ENCODE measurements around the gene OLFM2. TPM values are rescaled to one million over a fixed set of nuclear protein-coding genes. Genes with fewer than 3 reads are reported as not detected.
A peak's percentile ranks its signal among the peaks of the same experiment; 100 is the strongest.

Gene OLFM2
- total RNA-seq, 1 experiment from 2014 or later = 106 TPM

DNA sequence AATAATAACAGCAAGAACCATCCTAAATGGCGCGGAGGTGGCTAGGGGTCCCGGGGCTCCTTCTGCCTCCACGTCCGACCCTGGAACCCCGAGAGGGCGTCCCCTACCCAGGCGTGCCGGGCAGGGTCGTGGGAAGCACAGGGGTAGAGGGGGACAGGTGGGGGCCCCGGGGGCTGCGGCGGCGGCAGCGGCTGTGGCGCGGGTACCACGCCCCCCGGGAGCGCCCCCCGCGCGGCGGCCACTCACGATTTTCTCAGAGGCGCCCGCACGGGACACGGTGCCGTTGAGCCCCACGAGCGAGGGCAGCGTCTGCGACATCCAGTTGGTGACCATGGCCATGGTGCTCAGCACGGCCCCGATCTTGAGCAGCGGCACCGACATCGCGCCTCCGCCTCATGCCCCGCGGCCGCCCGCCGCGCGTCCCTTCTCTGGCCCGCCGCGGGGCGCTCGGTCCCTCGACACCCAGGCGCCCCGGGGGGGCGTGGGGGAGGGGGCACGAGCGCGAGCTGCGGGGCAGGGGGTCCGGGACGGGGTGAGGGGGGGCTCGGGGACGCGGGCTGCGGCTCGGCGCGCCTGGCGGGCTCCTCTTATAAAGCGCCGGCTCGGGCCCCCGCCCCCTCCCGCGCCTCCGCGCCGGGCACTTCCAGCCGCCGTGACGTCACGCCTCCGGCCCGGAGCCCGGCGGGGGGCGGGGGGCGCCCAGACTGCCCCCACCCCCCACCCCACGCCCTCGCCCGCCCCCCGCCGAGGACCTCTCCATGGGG, 22.9 kb downstream of the OLFM2 start:
- Histone ChIP-seq H3K4me1 (ENCODE audit: insufficient read depth, low read length, poor library complexity, severe bottlenecking) (peaks cover 18% of the 10 kb centered on the region), H3K4me3 (ENCODE audit: low read depth, low read length, poor library complexity, severe bottlenecking) (peak overlapping the region; percentile 57), H3K27ac (ENCODE audit: low read depth, low read length, poor library complexity, severe bottlenecking) (no peak overlapping the region), H3K36me3 (ENCODE audit: insufficient read depth, low read length, poor library complexity, severe bottlenecking) (no peaks in the 10 kb centered on the region), H3K9me3 (ENCODE audit: low read depth, low read length, poor library complexity, severe bottlenecking) (no peaks in the 10 kb centered on the region), H3K27me3 (replicated peaks; ENCODE audit: insufficient read depth, low read depth, low read length, poor library complexity) (no peaks in the 10 kb centered on the region)
- POLR2A ChIA-PET (ENCODE audit: low non-redundant PET) = no interaction called here
- TF ChIP-seq, protein P1, sequence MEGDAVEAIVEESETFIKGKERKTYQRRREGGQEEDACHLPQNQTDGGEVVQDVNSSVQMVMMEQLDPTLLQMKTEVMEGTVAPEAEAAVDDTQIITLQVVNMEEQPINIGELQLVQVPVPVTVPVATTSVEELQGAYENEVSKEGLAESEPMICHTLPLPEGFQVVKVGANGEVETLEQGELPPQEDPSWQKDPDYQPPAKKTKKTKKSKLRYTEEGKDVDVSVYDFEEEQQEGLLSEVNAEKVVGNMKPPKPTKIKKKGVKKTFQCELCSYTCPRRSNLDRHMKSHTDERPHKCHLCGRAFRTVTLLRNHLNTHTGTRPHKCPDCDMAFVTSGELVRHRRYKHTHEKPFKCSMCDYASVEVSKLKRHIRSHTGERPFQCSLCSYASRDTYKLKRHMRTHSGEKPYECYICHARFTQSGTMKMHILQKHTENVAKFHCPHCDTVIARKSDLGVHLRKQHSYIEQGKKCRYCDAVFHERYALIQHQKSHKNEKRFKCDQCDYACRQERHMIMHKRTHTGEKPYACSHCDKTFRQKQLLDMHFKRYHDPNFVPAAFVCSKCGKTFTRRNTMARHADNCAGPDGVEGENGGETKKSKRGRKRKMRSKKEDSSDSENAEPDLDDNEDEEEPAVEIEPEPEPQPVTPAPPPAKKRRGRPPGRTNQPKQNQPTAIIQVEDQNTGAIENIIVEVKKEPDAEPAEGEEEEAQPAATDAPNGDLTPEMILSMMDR (conservative IDR thresholded peaks at IDR 0.05; ENCODE audit: low read depth, low read length) = no peak
- no peak for TF ChIP-seq EZH2 (IDR thresholded peaks at IDR 0.05; ENCODE audit: borderline replicate concordance, low read depth, low read length, poor library complexity, severe bottlenecking)
- BruUV-seq (replicated peaks) = no TSS peak
- CTCF ChIA-PET = interaction anchor here (0.6 kb wide), 1 partner anchor 430 kb away, joined by 3 read pairs; no protein-coding TSS in a partner anchor
- intact Hi-C loops (cut with micrococcal nuclease; ENCODE audit: unreplicated experiment) = loop anchor here (5.0 kb wide), 1 partner anchor 66 kb away; no protein-coding TSS in a partner anchor
- peak; percentile 56 for DNase-seq (ENCODE audit: low spot score)

DNA sequence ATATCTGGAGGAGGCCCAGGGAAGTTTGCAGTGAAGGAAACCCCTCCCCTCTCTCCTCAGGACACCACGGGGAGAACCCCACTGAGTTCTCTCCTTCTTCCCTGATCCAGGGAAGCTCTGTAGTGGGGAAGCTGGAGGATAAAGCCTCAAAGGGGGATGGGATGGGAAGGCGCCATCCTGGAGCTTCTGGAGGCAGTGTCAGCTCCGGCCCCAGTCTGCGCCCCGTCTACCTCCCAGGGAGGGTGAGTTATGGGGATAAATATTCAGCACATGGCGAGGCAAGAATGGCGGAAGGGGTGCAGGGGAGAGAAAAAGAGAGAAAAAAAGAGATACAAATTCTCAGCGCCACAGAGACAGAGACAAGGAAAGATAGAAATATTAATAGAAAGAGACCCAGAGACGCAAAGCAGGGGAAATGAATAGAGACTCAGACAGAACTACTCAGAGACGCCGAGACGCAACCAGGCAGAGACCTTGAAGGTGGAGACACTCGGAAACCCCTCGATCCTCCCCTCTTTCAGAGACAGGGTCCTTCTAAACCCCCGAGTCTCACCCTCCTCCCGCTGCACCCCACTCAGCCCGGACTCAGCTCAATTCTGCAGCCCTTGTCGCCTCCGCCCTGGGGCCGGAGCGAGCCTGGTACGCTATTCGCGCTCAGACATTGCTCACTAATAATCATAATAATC, 23.6 kb downstream of the OLFM2 start:
- no peak for DNase-seq (ENCODE audit: low spot score)
- BruUV-seq (replicated peaks) = no TSS peak
- Histone ChIP-seq H3K4me3 (ENCODE audit: low read depth, low read length, poor library complexity, severe bottlenecking) (peak overlapping the region; percentile 57), H3K27ac (ENCODE audit: low read depth, low read length, poor library complexity, severe bottlenecking) (no peak overlapping the region), H3K4me1 (ENCODE audit: insufficient read depth, low read length, poor library complexity, severe bottlenecking) (peaks cover 18% of the 10 kb centered on the region), H3K36me3 (ENCODE audit: insufficient read depth, low read length, poor library complexity, severe bottlenecking) (no peaks in the 10 kb centered on the region), H3K9me3 (ENCODE audit: low read depth, low read length, poor library complexity, severe bottlenecking) (no peaks in the 10 kb centered on the region), H3K27me3 (replicated peaks; ENCODE audit: insufficient read depth, low read depth, low read length, poor library complexity) (no peaks in the 10 kb centered on the region)
- ChIA-PET POLR2A (ENCODE audit: low non-redundant PET) (no interaction called here), CTCF (no interaction called here)
- TF ChIP-seq, protein P1 (conservative IDR thresholded peaks at IDR 0.05; ENCODE audit: low read depth, low read length) = no peak
- TF ChIP-seq EZH2 (IDR thresholded peaks at IDR 0.05; ENCODE audit: borderline replicate concordance, low read depth, low read length, poor library complexity, severe bottlenecking) = no peak
- intact Hi-C loops (cut with micrococcal nuclease; ENCODE audit: unreplicated experiment) = loop anchor here (5.0 kb wide), 1 partner anchor 65 kb away; no protein-coding TSS in a partner anchor

DNA sequence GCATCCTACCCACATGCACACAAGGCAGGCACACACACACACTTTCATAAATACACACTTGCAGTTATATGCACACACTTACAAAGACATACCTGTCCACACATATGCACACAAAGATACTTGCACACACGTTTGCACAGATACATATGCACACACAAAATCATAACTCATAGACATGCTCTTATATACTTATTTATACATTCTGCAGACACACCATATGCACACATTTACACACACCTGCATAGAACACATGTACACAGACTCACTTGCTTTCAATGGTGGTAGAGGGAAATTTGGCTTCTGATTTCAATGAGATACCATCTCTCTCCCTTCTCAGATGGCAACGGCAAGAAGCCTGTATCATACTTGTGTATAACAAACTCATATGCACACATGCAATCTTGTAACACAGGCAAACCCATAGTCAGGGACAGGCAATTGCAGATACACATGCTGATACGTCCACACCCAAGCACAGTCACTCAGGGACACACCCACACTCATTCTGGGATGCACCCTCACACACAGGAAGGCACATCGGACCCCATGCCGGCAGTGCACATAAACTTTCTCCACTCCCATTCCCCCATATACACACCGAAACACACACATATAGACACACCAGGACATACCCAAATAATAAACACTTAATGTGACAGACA, 24.7 kb downstream of the OLFM2 start:
- no peaks in the 10 kb centered on the region for H3K27me3 ChIP-seq (replicated peaks; ENCODE audit: insufficient read depth, low read depth, low read length, poor library complexity)
- POLR2A ChIA-PET (ENCODE audit: low non-redundant PET) = no interaction called here
- TF ChIP-seq, protein P1 (conservative IDR thresholded peaks at IDR 0.05; ENCODE audit: low read depth, low read length) = no peak
- TF ChIP-seq EZH2 (IDR thresholded peaks at IDR 0.05; ENCODE audit: borderline replicate concordance, low read depth, low read length, poor library complexity, severe bottlenecking) = no peak
- intact Hi-C loops (cut with micrococcal nuclease; ENCODE audit: unreplicated experiment) = loop anchor here (5.0 kb wide), 1 partner anchor 64 kb away; no protein-coding TSS in a partner anchor
- peaks cover 13% of the 10 kb centered on the region for H3K4me1 ChIP-seq (ENCODE audit: insufficient read depth, low read length, poor library complexity, severe bottlenecking)
- H3K9me3 ChIP-seq (ENCODE audit: low read depth, low read length, poor library complexity, severe bottlenecking) = no peaks in the 10 kb centered on the region
- DNase-seq (ENCODE audit: low spot score) = no peak
- CTCF ChIA-PET = no interaction called here
- BruUV-seq (replicated peaks) = TSS peak; percentile 36
- H3K27ac ChIP-seq (ENCODE audit: low read depth, low read length, poor library complexity, severe bottlenecking) = no peak overlapping the region
- no peaks in the 10 kb centered on the region for H3K36me3 ChIP-seq (ENCODE audit: insufficient read depth, low read length, poor library complexity, severe bottlenecking)
- no peak overlapping the region for H3K4me3 ChIP-seq (ENCODE audit: low read depth, low read length, poor library complexity, severe bottlenecking)
